RWPE2 (cell line): Measurements from ENCODE around the gene DOCK7.
A peak's percentile ranks its signal among the peaks of the same experiment; 100 is the strongest.

Source experiments
- ATAC-seq: fragments of 200-7000 bp; cut with Tn5 transposase; 3 replicates; pipeline ENCODE4 v1.9.1; 2021; ENCODE audit warnings: low read depth
- DNase-seq: peaks from one replicate; pipeline ENCODE4 v3.0.0-alpha.2; 2020; ENCODE audit warnings: low spot score
- H3K27ac ChIP-seq: fragments of 450-650 bp; 2 replicates; pipeline ENCODE4 v1.5.1; 2017; ENCODE audit warnings: mild to moderate bottlenecking; ENCODE audit not compliant: poor library complexity, severe bottlenecking
- H3K27me3 ChIP-seq: fragments of 250-450 bp; sonication (Bioruptor Pico); 2 replicates; pipeline ENCODE4 v1.5.1; 2021; ENCODE audit warnings: mild to moderate bottlenecking, moderate library complexity; ENCODE audit not compliant: insufficient read depth, poor library complexity, severe bottlenecking
- H3K36me3 ChIP-seq: fragments of 250-450 bp; sonication (Bioruptor Pico); 2 replicates; pipeline ENCODE4 v1.5.1; 2020; ENCODE audit warnings: low read depth, mild to moderate bottlenecking, moderate library complexity
- H3K4me1 ChIP-seq: fragments of 250-450 bp; sonication (Bioruptor Pico); 2 replicates; pipeline ENCODE4 v1.5.1; 2021; ENCODE audit warnings: mild to moderate bottlenecking, moderate library complexity; ENCODE audit not compliant: insufficient read depth, poor library complexity, severe bottlenecking
- H3K4me3 ChIP-seq: fragments of 250-450 bp; sonication (Bioruptor Pico); 2 replicates; pipeline ENCODE4 v1.5.1; 2021; ENCODE audit warnings: mild to moderate bottlenecking, moderate library complexity; ENCODE audit not compliant: severe bottlenecking
- H3K9me3 ChIP-seq: fragments of 250-450 bp; sonication (Bioruptor Pico); 2 replicates; pipeline ENCODE4 v1.5.1; 2021; ENCODE audit warnings: mild to moderate bottlenecking, moderate library complexity; ENCODE audit not compliant: severe bottlenecking
- CTCF ChIP-seq: fragments of 450-650 bp; IDR thresholded peaks from one replicate; pipeline ENCODE4 v1.5.1; 2017; ENCODE audit warnings: mild to moderate bottlenecking, moderate library complexity; ENCODE audit not compliant: poor library complexity, severe bottlenecking

DOCK7 gene, protein sequence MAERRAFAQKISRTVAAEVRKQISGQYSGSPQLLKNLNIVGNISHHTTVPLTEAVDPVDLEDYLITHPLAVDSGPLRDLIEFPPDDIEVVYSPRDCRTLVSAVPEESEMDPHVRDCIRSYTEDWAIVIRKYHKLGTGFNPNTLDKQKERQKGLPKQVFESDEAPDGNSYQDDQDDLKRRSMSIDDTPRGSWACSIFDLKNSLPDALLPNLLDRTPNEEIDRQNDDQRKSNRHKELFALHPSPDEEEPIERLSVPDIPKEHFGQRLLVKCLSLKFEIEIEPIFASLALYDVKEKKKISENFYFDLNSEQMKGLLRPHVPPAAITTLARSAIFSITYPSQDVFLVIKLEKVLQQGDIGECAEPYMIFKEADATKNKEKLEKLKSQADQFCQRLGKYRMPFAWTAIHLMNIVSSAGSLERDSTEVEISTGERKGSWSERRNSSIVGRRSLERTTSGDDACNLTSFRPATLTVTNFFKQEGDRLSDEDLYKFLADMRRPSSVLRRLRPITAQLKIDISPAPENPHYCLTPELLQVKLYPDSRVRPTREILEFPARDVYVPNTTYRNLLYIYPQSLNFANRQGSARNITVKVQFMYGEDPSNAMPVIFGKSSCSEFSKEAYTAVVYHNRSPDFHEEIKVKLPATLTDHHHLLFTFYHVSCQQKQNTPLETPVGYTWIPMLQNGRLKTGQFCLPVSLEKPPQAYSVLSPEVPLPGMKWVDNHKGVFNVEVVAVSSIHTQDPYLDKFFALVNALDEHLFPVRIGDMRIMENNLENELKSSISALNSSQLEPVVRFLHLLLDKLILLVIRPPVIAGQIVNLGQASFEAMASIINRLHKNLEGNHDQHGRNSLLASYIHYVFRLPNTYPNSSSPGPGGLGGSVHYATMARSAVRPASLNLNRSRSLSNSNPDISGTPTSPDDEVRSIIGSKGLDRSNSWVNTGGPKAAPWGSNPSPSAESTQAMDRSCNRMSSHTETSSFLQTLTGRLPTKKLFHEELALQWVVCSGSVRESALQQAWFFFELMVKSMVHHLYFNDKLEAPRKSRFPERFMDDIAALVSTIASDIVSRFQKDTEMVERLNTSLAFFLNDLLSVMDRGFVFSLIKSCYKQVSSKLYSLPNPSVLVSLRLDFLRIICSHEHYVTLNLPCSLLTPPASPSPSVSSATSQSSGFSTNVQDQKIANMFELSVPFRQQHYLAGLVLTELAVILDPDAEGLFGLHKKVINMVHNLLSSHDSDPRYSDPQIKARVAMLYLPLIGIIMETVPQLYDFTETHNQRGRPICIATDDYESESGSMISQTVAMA (N-terminal part only)

DNA sequence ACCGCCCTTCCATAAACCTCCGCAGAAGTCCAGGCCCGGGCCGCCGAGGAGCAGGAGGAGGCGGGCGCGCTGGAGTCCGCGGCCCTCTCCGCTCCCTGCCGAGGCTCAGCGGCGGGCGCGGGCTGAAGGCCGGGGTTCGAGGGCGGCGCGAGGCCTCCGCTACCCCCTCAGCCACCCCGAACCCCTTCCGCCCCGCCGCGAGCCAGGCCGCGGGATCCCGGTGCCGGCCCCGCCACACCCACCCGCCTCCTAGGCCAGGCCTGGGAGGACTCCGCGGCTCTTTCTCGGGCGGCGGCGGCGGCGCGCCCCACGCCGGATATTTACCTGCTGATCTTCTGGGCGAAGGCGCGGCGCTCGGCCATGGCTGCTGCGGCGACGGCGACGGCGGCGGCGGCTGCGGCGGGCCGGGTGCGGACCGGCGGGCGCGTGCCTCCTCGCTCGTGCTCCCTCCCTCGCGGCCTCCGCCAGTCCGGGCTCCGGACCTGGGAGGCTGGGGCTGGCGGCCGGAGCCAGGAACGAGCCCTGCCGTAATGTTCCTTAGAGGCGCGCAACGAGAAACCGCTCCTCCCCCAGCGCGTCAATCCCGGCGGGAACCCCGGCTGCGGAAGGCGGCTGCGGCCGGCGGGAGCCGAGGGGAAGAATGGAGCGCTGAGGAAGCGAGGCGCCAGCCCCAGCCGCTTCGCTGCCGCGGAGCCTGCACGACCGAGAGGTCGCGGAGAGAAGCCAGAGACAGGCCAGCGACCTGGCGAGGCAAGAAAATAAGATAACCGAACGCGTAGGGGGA is at the start of gene DOCK7:
Gene DOCK7, minus strand, starts transcription at position 484 of the 784 bp plus-strand sequence. Its CDS starts 122 bp downstream, at position 362.
- Histone ChIP-seq H3K4me3 (peak within 1 kb of the TSS; percentile 91), H3K27me3 (no peaks in the 10 kb centered on the region), H3K4me1 (peaks cover 28% of the 10 kb centered on the region), H3K27ac (peak within 1 kb of the TSS; percentile 78), H3K36me3 (no peaks in the 10 kb centered on the region), H3K9me3 (no peaks in the 10 kb centered on the region)
- ATAC-seq (peak; percentile 65), DNase-seq (peak; percentile 70)
- peak; percentile 13 for TF ChIP-seq CTCF

DNA sequence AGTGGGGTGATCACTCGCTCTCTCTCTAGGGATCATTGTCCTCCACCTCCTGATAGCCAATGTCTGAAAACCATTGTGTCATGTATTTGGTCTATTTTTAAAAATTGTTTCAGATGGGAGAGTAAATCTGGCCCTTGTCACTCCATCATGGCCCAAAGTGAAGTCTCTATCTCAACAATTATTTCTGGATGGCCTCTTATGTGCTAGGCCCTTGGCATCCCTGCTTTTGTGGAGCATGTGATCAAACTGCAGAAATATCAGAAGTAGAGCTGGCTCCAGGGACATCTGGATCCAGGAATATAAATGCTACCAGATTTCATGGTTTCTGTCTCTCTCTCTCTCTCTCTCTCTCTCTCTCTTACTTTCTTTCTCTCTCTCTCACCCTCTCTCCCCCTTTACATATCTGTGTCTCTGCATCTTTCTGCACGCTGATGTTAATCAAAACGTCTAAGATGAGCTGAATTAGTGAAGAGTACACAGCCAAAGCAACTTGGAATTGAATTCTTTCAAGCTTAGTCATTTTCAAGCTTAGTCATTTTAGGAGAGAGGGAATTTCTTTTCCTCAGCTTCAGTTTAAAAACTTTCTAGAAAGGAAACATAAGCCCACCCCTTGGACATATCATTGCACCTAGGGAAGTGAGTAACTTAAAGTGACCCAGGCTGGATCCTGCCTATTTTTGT is 47.4 kb upstream of the DOCK7 start:
- DNase-seq (no peak), ATAC-seq (no peak; the same call in 2 of the 3 replicates)
- H3K27ac ChIP-seq: no peak overlapping the region
- no peak for TF ChIP-seq CTCF
- H3K4me1 ChIP-seq: no peaks in the 10 kb centered on the region
- H3K4me3 ChIP-seq: no peak overlapping the region
- no peaks in the 10 kb centered on the region for H3K9me3 ChIP-seq
- no peaks in the 10 kb centered on the region for H3K27me3 ChIP-seq
- no peaks in the 10 kb centered on the region for H3K36me3 ChIP-seq

- no peak for DNase-seq
- Histone ChIP-seq H3K4me1 (no peaks in the 10 kb centered on the region), H3K27ac (no peak overlapping the region), H3K9me3 (no peaks in the 10 kb centered on the region), H3K36me3 (no peaks in the 10 kb centered on the region), H3K27me3 (no peaks in the 10 kb centered on the region), H3K4me3 (no peak overlapping the region)
- no peak for ATAC-seq
- no peak for TF ChIP-seq CTCF
These were observed 44.1 kb upstream of the DOCK7 start for GRCh38 chr1:62732331-62732730.

- ATAC-seq (no peak), DNase-seq (no peak)
- Histone ChIP-seq H3K4me1 (no peaks in the 10 kb centered on the region), H3K9me3 (no peaks in the 10 kb centered on the region), H3K36me3 (no peaks in the 10 kb centered on the region), H3K4me3 (no peak overlapping the region), H3K27me3 (no peaks in the 10 kb centered on the region), H3K27ac (no peak overlapping the region)
- TF ChIP-seq CTCF: no peak
These were observed 40.8 kb upstream of the DOCK7 start for GRCh38 chr1:62728963-62729362.
